GM10266 (cell line): ENCODE measurements around the gene BPI.

ENCODE experiments used
- DNase-seq: peaks from one replicate; pipeline ENCODE4 v3.0.0; 2012; ENCODE audit errors: extremely low spot score
- CTCF ChIP-seq: IDR thresholded peaks from 2 replicates; pipeline ENCODE4 v1.5.1; 2012; ENCODE audit warnings: mild to moderate bottlenecking, low read depth; ENCODE audit not compliant: control insufficient read depth, insufficient read depth; ENCODE audit errors: missing control alignments

BPI gene

GRCh38 chr20:38342216-38342615 is 38.3 kb downstream of the BPI start:
- DNase-seq: no peak
- no peak for TF ChIP-seq CTCF

DNA sequence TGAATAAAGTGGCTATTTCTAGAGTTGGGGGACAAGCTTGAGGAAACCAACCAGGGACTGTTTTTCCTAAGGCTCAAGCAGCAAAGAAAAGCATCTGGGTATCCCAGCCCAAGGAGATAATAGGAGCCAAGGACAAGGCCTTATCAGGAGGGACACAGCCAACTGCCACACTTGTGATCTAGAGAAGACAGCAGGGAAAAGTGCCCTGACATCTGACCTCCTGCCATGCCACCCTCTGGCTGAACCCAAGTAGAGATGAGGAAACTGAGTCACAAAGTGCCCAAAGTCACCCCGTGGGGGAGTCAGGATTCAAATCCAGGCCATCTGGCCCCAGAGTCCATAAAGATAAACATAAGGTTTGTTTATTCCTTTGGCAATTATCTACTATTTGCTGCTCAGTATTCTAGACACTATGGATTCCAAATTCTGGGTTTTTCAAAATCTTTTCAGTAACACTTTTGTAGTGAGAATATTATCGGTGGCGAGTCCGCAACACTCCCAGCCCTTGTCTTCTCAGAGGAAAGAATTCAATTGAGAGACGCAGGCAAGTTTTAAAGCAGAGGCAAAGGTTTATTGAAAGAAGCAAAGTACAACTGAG is 38.9 kb downstream of the BPI start:
- TF ChIP-seq CTCF: no peak
- DNase-seq: no peak

DNA sequence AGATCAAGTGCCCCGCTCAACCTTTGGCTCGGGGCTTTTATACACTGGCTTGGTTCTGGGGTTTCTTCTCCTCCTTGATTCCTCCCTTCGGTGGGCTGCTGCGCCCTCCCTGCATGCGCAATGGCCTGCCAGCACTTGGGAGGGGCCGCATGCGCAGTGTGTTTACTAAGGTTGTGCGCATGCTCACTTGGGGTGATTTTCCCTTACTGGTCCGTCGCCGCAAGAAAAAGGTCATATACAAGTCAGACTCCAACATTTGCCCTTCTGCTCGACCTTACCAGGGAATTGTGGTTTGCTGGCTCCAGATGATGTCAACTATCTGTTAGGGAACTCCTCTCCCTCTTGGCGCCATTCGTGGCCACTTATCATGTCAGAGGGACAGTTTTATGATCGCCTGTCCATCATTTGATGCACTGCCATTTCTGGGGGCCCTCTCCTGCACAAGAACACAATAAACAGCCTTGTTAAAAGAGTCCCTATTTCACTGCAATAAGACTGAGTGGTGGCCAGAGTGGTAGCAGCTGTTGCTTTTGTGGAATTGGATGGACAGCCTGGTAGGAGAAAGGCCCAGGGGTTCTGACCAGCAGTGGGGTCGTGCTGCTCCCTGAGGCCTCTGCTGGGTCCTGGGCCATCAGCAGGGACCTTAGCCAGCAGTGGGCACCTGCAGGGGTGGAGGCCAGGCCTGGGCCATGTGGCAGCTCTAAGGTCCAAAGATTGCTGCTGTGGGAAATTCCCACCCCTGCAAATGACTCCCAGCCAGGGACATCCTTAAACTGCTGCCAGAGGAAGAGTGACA is 39.6 kb downstream of the BPI start:
- no peak for TF ChIP-seq CTCF
- DNase-seq: no peak

DNA sequence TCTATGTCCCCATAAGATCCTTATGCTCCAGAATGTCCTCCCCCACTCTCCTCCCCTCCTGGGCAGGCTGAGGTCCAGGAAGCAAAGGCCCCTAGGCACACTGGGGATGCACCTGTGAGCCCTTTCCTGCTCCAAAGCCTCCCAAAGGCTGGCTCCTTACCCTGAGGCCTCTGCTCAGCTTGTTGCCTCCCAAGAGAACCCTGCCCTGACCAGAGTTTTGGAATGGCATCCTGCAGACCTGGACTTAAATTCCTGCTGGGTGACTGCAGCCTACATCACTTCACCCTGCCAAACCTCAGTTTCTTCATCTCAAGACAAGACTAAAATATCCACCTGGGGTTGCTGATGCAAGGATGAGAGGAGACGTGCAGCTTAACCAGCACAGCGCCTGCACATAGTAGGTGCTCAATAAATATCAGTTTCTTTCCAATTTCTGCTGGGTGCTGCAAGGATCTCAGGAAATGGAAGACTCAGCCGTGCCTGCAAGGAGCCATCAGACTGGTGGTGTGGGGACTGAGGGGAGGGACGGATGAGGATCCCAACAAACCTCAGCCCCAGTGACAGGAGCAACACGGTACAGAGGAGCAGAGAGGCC is 40.2 kb downstream of the BPI start:
- no peak for TF ChIP-seq CTCF
- no peak for DNase-seq

DNA sequence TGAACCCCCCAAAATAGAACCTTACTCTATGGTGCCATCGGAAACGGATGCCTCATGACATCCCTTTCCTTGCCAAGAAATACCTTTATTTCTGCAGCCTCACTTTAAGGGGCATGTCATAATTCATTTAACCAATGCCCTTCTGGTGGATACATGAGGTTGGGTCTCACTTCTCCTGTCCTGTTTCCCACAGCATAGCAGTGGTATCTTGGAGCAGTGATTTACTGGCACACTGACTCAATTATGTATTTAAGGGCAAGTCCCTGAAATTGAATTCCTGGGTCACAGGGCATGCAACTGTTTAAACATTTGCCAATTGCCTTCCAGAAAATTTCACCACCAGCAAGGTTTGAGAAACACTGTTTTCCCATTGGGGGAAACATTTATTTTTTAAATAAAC is 41.7 kb downstream of the BPI start:
- no peak for TF ChIP-seq CTCF
- DNase-seq: no peak

- no peak for TF ChIP-seq CTCF
- no peak for DNase-seq
These were observed 42.3 kb downstream of the BPI start, which contains the start of gene LBP for GRCh38 chr20:38346247-38346651. Gene LBP, plus strand, starts transcription at chr20:38346482. Its CDS starts 35 bp downstream, at chr20:38346517.

GRCh38 chr20:38346741-38347140 is 42.8 kb downstream of the BPI start:
- no peak for TF ChIP-seq CTCF
- DNase-seq: no peak
